Measurements from ENCODE around the gene CYB561. TPM values are rescaled to one million over a fixed set of nuclear protein-coding genes. Genes with fewer than 3 reads are reported as not detected.
A peak's percentile ranks its signal among the peaks of the same experiment; 100 is the strongest.

Gene CYB561
- 17.2 TPM for total RNA-seq (ENCODE audit: unreplicated experiment)
- long read RNA-seq, partial matches to known transcripts = 0 of 10 reads
- long read RNA-seq, other reads (novel, unspliced or antisense) = 4 of 10 reads

- Mint-ChIP-seq H3K27me3 (ENCODE audit: unreplicated experiment) (peaks cover 3% of the 10 kb centered on the region), H3K36me3 (ENCODE audit: unreplicated experiment) (no peaks in the 10 kb centered on the region), H3K4me1 (ENCODE audit: low read depth, unreplicated experiment) (peaks cover 24% of the 10 kb centered on the region), H3K4me3 (ENCODE audit: unreplicated experiment) (peak within 1 kb of the TSS; percentile 82), H3K9me3 (ENCODE audit: unreplicated experiment) (peaks cover 6% of the 10 kb centered on the region), H3K27ac (ENCODE audit: unreplicated experiment) (peak within 1 kb of the TSS; percentile 80)
- peak; percentile 81 for TF ChIP-seq CTCF (IDR thresholded peaks at IDR 0.05; ENCODE audit: partially characterized antibody, unreplicated experiment)
- peak; percentile 80 for DNase-seq
Observed at GRCh38 chr17:63445954-63446752, at the start of gene CYB561. Gene CYB561, minus strand, starts transcription at chr17:63446306. Its CDS starts 8,759 bp downstream, at chr17:63437547.

- Mint-ChIP-seq H3K27ac (ENCODE audit: unreplicated experiment) (no peak overlapping the region), H3K9me3 (ENCODE audit: unreplicated experiment) (peaks cover under 1% of the 10 kb centered on the region), H3K36me3 (ENCODE audit: unreplicated experiment) (no peaks in the 10 kb centered on the region), H3K27me3 (ENCODE audit: unreplicated experiment) (peaks cover 8% of the 10 kb centered on the region), H3K4me3 (ENCODE audit: unreplicated experiment) (no peak overlapping the region), H3K4me1 (ENCODE audit: low read depth, unreplicated experiment) (peaks cover 10% of the 10 kb centered on the region)
- DNase-seq = no peak
- no peak for TF ChIP-seq CTCF (IDR thresholded peaks at IDR 0.05; ENCODE audit: partially characterized antibody, unreplicated experiment)
Observed at GRCh38 chr17:63495491-63495890, 49.4 kb upstream of the CYB561 start.

GRCh38 chr17:63494300-63494928 lies 48.3 kb upstream of the CYB561 start:
- no peaks in the 10 kb centered on the region for H3K36me3 Mint-ChIP-seq (ENCODE audit: unreplicated experiment)
- peaks cover 9% of the 10 kb centered on the region for H3K27me3 Mint-ChIP-seq (ENCODE audit: unreplicated experiment)
- no peak for TF ChIP-seq CTCF (IDR thresholded peaks at IDR 0.05; ENCODE audit: partially characterized antibody, unreplicated experiment)
- H3K4me3 Mint-ChIP-seq (ENCODE audit: unreplicated experiment) = no peak overlapping the region
- no peaks in the 10 kb centered on the region for H3K9me3 Mint-ChIP-seq (ENCODE audit: unreplicated experiment)
- no peak for DNase-seq
- no peak overlapping the region for H3K27ac Mint-ChIP-seq (ENCODE audit: unreplicated experiment)
- peaks cover 14% of the 10 kb centered on the region for H3K4me1 Mint-ChIP-seq (ENCODE audit: low read depth, unreplicated experiment)

- H3K4me1 Mint-ChIP-seq (ENCODE audit: low read depth, unreplicated experiment) = peaks cover 17% of the 10 kb centered on the region
- no peaks in the 10 kb centered on the region for H3K9me3 Mint-ChIP-seq (ENCODE audit: unreplicated experiment)
- H3K27ac Mint-ChIP-seq (ENCODE audit: unreplicated experiment) = no peak overlapping the region
- no peak for TF ChIP-seq CTCF (IDR thresholded peaks at IDR 0.05; ENCODE audit: partially characterized antibody, unreplicated experiment)
- no peak for DNase-seq
- H3K27me3 Mint-ChIP-seq (ENCODE audit: unreplicated experiment) = peaks cover 12% of the 10 kb centered on the region
- H3K4me3 Mint-ChIP-seq (ENCODE audit: unreplicated experiment) = no peak overlapping the region
- no peaks in the 10 kb centered on the region for H3K36me3 Mint-ChIP-seq (ENCODE audit: unreplicated experiment)
Observed at GRCh38 chr17:63493411-63493810, 47.3 kb upstream of the CYB561 start.

GRCh38 chr17:63492940-63493339 lies 46.8 kb upstream of the CYB561 start:
- Mint-ChIP-seq H3K4me3 (ENCODE audit: unreplicated experiment) (no peak overlapping the region), H3K9me3 (ENCODE audit: unreplicated experiment) (no peaks in the 10 kb centered on the region), H3K27ac (ENCODE audit: unreplicated experiment) (no peak overlapping the region), H3K4me1 (ENCODE audit: low read depth, unreplicated experiment) (peaks cover 17% of the 10 kb centered on the region), H3K27me3 (ENCODE audit: unreplicated experiment) (peaks cover 13% of the 10 kb centered on the region), H3K36me3 (ENCODE audit: unreplicated experiment) (no peaks in the 10 kb centered on the region)
- no peak for TF ChIP-seq CTCF (IDR thresholded peaks at IDR 0.05; ENCODE audit: partially characterized antibody, unreplicated experiment)
- no peak for DNase-seq

Data from glutamatergic neuron (in vitro differentiated cells).